Activated naive CD4-positive, alpha-beta T cell treated with Interleukin-2 at 50 U/mL for 16 hours (primary cell): Measurements from ENCODE around the gene IGFBP2.
"Not testable (repeated sequence)": the region's sequence is repeated elsewhere in the genome, so short reads cannot be mapped to it uniquely, and the experiment has no call there.

Experiments used
- DNase-seq: peaks from one replicate; pipeline ENCODE4 v3.0.0-alpha.2; 2020

Gene IGFBP2

DNA sequence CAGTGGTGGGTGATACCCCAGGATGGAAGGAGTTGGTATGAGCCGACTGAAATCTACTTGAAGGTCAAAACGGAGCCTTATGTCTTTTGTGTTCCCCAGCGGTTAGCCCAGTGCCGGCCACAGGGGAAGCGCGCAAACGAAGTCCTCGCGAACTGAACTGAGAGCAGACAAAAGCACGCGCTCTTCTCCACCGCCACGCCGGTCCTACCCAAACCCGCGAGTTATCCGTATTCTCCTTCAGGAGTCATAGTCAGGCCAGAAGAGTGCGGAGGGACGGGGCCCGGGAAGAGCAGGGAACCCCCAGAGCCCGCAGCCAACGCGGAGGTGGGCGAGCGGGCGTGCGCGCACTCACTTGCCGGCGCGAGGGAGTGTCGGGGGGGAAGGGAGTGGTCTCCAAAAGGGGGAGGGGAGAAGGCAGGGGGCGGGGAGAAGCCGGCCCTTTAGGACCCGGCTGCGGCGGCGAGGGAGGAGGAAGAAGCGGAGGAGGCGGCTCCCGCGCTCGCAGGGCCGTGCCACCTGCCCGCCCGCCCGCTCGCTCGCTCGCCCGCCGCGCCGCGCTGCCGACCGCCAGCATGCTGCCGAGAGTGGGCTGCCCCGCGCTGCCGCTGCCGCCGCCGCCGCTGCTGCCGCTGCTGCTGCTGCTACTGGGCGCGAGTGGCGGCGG is at the start of gene IGFBP2:
Gene IGFBP2 (plus strand): TSS at position 469 of the 664 bp plus-strand sequence. CDS start 104 bp downstream, at position 573.
- no peak for DNase-seq

GRCh38 chr2:216583606-216584005 is 49.6 kb upstream of the IGFBP2 start:
- no peak for DNase-seq

GRCh38 chr2:216584112-216584511 is 49.1 kb upstream of the IGFBP2 start:
- no peak for DNase-seq

DNA sequence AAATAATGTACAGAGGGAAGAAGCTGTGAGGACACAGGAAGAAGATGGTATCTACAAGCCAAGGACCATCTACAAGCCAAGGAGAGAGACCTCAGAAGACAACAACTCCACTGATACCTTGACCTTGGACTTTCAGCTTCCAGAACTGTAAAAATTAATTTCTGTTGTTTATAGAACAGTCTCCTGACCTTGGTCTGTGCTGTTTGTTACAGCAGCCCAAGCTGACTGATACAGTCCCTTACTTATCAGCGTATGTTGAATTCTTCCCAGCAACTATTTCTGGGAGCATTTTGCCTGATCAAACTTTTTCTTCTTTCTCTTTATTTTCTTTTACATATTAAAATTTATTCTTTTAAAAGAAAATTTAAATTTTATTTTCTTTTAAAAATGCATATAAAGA is 47.8 kb upstream of the IGFBP2 start:
- no peak for DNase-seq

GRCh38 chr2:216588861-216589710 is 44.1 kb upstream of the IGFBP2 start:
- no peak for DNase-seq

- DNase-seq = no peak
Measured at GRCh38 chr2:216589791-216590190, 43.4 kb upstream of the IGFBP2 start.

GRCh38 chr2:216590780-216591179 is 42.4 kb upstream of the IGFBP2 start:
- no peak for DNase-seq

DNA sequence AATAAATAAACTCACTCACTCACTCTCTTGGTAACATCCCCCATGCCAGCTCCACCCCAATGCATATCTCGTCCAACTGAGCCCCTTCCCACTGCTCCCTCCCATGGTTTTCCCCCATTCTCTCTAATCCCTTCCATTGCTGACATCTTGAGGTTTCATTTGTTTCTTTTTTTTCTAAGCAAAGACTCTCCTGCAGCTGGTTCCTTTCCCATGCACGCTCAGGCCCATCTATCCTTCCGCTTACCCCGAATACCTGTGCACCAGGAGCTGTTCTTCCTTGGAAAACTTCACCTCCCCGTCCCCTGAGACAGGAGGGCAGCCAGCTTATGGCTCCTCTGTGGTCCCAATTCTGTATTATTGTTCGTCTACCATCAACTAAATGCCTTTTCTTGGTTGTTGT is 41.7 kb upstream of the IGFBP2 start:
- DNase-seq = no peak

DNA sequence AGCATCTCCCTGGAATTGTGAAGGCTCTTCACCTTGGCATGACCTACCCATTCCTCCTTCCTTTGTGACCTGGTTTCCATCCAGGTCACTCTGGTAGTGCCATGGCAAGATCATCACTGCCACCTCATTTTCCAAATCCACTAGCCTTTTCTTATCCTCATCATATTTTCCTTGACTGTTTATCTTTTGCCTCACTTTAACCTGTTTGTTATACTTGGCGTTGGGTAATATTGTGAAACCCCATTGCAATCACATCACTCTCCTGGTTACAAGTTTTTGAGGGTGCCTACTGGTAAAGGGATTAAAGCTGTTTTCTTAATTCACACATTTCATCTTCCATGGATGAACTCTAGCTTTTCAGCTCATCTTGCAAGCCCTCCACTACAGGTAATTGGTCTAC is 39.1 kb upstream of the IGFBP2 start:
- DNase-seq = no peak

GRCh38 chr2:216596236-216596979 is 36.8 kb upstream of the IGFBP2 start:
- no peak for DNase-seq

DNA sequence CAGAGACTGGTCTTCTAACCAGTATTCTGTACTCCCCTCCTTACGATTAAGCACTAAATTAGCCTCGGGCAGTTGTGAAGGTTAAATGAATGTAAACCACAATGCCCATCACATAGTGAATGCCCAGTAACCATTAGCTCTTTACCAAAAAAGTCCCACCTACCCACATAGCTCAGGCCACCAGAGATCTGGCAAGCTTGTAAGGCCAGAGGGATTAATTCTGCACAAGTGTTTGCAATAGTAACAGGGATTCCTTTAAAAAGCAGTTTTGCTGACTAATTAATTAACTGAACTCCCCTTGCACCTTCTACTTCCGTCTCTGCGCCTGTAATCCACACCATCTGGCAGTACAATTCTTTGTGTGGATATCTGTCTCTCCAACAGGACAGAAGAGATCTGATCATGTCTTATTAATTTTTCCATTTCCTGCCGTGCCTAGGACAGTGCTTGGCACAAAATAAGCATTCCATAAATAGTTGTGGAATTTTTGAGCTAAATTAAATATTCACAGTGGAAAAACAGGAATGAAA is 36.2 kb upstream of the IGFBP2 start:
- DNase-seq = no peak

- DNase-seq = not testable (repeated sequence)
Measured at GRCh38 chr2:216597825-216598224, 35.4 kb upstream of the IGFBP2 start.

GRCh38 chr2:216601632-216602409 is 31.4 kb upstream of the IGFBP2 start:
- no peak for DNase-seq

GRCh38 chr2:216603010-216603883 is 30.0 kb upstream of the IGFBP2 start:
- no peak for DNase-seq

DNA sequence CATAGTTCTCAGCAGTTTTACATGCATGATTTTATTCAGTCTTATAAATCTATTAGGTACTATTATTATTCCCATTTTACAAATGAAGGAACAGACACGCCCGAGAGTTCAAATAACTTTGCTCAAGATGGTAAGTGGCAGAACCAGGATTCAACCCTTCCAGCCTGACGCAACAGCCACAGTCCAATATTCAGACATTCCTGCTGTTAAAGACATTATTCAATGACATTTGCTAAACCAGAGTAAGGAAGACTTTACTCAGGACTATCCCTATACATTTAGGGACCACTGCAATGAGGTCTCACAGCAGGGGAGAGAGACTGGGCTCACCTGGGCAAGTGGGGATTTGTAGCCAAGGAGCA is 29.4 kb upstream of the IGFBP2 start:
- DNase-seq = no peak

GRCh38 chr2:216604458-216604857 is 28.8 kb upstream of the IGFBP2 start:
- no peak for DNase-seq

GRCh38 chr2:216606551-216607276 is 26.5 kb upstream of the IGFBP2 start:
- DNase-seq = no peak

- no peak for DNase-seq
Measured at GRCh38 chr2:216607277-216607560, 26.0 kb upstream of the IGFBP2 start.

GRCh38 chr2:216608525-216608924 is 24.7 kb upstream of the IGFBP2 start:
- DNase-seq = no peak

DNA sequence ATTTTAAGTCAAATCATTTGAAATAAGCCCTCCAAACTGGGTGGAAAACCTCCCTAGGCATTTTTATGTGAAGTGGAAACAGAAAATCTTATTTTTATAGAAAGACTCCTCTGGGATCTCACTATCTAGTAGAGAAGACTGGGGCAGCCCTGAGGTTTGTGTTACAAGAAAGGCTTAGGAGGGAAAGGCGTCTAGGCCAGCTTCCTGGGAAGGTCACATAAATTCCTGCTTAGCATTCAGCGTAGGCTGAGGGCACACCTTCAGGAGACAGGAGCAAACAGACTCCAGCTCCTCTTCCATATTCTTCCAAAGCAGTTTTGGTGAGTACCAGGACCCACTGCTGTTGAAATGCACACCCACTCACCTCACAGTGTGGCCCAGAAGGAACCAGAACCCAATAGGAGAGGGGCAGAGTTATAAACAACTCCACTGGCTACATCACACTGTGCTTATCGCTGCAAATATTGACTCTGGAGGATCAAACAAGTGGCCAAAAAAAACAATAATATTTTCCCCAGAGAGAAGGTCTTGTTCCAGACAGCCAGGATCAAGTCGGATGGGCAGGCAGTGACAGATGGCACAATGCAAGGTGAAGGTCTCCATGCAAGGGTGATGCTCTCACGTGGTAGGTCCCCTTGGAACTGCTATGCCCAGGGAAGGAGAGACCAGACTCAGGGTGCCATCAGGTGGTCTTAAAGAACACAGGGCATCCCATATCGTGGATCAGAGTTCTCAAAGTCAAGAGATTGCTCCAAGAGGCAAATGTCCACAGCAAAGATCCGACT is 17.7 kb upstream of the IGFBP2 start:
- DNase-seq = no peak
